ENCODE data around the gene LPP. TPM values are rescaled to one million over a fixed set of nuclear protein-coding genes. Genes with fewer than 3 reads are reported as not detected.

LPP gene
- total RNA-seq, 6 experiments from 2014 or later, result 84.1 to 121 (median 102) TPM

DNA sequence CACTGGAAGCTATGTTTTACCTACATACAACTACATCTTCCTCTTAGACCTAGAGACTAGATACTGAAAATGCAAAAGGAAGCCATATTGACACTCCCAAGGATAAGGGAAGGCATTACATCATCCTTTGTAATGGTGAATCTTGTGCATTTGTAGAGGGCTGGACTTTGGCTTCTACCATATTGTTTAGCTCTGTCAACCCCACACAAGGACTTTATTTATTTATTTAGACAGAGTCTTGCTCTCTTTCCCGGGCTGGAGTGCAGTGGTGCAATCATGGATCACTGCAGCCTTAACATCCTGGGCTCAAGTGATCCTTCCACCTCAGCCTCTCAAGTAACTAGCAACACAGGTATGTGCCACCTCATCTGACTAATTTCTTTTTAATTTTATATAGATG is 686.3 kb downstream of the LPP start:
- Mint-ChIP-seq H3K4me1 (ENCODE audit: low read depth) (peaks cover 28% of the 10 kb centered on the region), H3K27ac (no peak overlapping the region), H3K36me3 (ENCODE audit: low read depth) (peaks cover 25% of the 10 kb centered on the region), H3K4me3 (no peak overlapping the region), H3K27me3 (ENCODE audit: insufficient read depth) (no peaks in the 10 kb centered on the region), H3K9me3 (no peaks in the 10 kb centered on the region; the same call in 1 of the 2 replicates)
- no peak for DNase-seq
- TF ChIP-seq CTCF (IDR thresholded peaks at IDR 0.05), result no peak

DNA sequence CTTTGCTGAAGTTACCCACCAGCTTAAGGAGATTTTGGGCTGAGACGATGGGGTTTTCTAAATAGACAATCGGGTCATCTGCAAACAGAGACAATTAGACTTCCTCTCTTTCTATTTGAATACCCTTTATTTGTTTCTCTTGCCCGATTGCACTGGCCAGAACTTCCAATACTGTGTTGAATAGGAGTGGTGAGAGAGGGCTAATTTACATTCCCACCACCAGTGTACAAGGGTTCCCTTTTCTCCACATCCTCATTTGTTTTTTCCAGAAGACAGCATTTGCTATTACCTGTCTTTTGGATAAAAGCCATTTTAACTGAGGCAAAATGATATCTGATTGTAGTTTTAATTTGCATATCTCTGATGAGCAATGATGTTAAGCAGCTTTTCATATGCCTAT is 687.9 kb downstream of the LPP start:
- no peak for DNase-seq
- Mint-ChIP-seq H3K9me3 (no peaks in the 10 kb centered on the region; the same call in none of the 2 replicates), H3K27ac (no peak overlapping the region), H3K4me3 (no peak overlapping the region), H3K27me3 (ENCODE audit: insufficient read depth) (no peaks in the 10 kb centered on the region), H3K4me1 (ENCODE audit: low read depth) (peaks cover 28% of the 10 kb centered on the region), H3K36me3 (ENCODE audit: low read depth) (peaks cover 25% of the 10 kb centered on the region)
- no peak for TF ChIP-seq CTCF (IDR thresholded peaks at IDR 0.05)

GRCh38 chr3:188842639-188843038 is 688.7 kb downstream of the LPP start:
- peaks cover 28% of the 10 kb centered on the region for H3K4me1 Mint-ChIP-seq (ENCODE audit: low read depth)
- no peak overlapping the region for H3K27ac Mint-ChIP-seq
- H3K36me3 Mint-ChIP-seq (ENCODE audit: low read depth), result peaks cover 25% of the 10 kb centered on the region
- TF ChIP-seq CTCF (IDR thresholded peaks at IDR 0.05), result no peak
- no peak for DNase-seq
- no peak overlapping the region for H3K4me3 Mint-ChIP-seq
- H3K27me3 Mint-ChIP-seq (ENCODE audit: insufficient read depth), result no peaks in the 10 kb centered on the region
- H3K9me3 Mint-ChIP-seq, result no peaks in the 10 kb centered on the region; the same call in none of the 2 replicates

DNA sequence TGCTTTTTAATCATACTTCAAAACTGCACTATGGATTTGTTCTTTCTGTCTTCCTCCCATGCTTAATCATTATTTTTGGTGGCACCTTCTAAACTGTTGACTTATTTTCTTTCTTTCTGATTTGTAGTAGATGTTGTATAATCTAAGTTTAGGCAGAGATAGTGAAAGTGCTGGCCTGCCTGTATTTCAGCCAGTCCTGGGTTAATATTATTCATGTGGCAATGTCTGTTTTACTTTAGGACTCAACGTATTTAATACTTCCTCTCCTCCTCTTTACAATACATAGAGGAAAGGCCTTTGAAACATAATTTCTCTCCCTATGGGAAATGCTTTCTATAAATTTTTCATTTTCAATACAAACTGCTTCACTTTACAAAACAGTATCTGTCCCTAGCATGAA is 690.1 kb downstream of the LPP start:
- Mint-ChIP-seq H3K27ac (no peak overlapping the region), H3K36me3 (ENCODE audit: low read depth) (peaks cover 19% of the 10 kb centered on the region; the same call in 1 of the 2 replicates)

DNA sequence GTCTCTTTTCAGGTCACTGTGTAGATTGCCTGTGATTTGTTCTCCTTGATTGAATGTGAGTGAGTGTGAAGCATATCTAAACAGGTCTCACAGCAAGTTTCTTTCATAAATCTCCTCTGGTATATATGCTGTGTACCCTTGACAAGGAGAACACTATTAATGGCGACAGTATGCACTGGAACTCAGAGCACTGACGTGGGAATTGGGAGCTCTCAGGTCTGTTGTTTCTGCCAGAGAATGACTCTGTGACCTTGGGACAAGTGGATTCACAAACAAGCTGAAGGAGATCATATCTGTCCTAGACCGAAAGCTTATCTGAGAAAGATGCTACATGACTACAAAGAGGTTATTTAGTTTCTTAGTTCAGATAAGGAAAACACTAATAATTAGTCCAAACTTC is 691.6 kb downstream of the LPP start:
- TF ChIP-seq CTCF (IDR thresholded peaks at IDR 0.05), result no peak
- no peaks in the 10 kb centered on the region for H3K27me3 Mint-ChIP-seq (ENCODE audit: insufficient read depth)
- no peak for DNase-seq

More for the DNA sequence above, 690.1 kb downstream of the LPP start:
- TF ChIP-seq CTCF (IDR thresholded peaks at IDR 0.05), result no peak
- H3K27me3 Mint-ChIP-seq (ENCODE audit: insufficient read depth), result no peaks in the 10 kb centered on the region
- H3K4me3 Mint-ChIP-seq, result no peak overlapping the region
- peaks cover 28% of the 10 kb centered on the region for H3K4me1 Mint-ChIP-seq (ENCODE audit: low read depth)
- no peak for DNase-seq
- H3K9me3 Mint-ChIP-seq, result no peaks in the 10 kb centered on the region; the same call in 1 of the 2 replicates

DNA sequence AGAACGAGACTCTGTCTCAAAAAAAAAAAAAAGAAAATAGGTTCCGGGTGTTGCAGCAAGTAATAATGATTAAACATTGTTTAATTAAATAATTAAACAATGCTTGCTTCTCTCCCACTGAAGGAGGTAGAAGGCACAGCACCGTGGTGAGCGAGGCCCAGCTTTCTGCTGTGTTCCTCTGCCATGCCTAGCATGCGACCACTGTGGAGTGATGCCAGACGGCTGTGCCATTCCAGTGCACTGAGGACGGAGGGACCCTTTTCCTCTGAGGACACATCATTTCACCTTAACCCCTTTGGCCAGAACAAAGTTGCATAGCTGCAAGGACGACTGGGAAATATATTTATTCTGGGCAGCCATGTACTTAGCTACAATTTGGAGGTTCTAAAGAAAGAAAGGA is 695.0 kb downstream of the LPP start:
- Mint-ChIP-seq H3K9me3 (no peaks in the 10 kb centered on the region; the same call in 1 of the 2 replicates), H3K27ac (no peak overlapping the region), H3K27me3 (ENCODE audit: insufficient read depth) (no peaks in the 10 kb centered on the region), H3K36me3 (ENCODE audit: low read depth) (peaks cover 12% of the 10 kb centered on the region; the same call in 1 of the 2 replicates), H3K4me1 (ENCODE audit: low read depth) (peaks cover 17% of the 10 kb centered on the region), H3K4me3 (no peak overlapping the region)
- DNase-seq, result no peak
- TF ChIP-seq CTCF (IDR thresholded peaks at IDR 0.05), result no peak

More for the DNA sequence above, 691.6 kb downstream of the LPP start:
- Mint-ChIP-seq H3K4me1 (ENCODE audit: low read depth) (peaks cover 28% of the 10 kb centered on the region), H3K27ac (no peak overlapping the region), H3K9me3 (no peaks in the 10 kb centered on the region; the same call in 1 of the 2 replicates), H3K4me3 (no peak overlapping the region), H3K36me3 (ENCODE audit: low read depth) (peaks cover 15% of the 10 kb centered on the region; the same call in 1 of the 2 replicates)

Data from HFFc6 (cell line).